Skeletal muscle cell (primary cell): ENCODE results near the gene TIMP3.

ENCODE experiments used
- DNase-seq: peaks from one replicate; pipeline ENCODE4 v3.0.0-alpha.2; 2010; ENCODE audit warnings: low read depth
- H3K4me3 ChIP-seq: 2 replicates; pipeline ENCODE4 v1.5.1; 2011; ENCODE audit warnings: low read depth, mild to moderate bottlenecking, control low read depth, low read length, moderate library complexity

TIMP3 gene

GRCh38 chr22:32804531-32805360 lies 3.2 kb downstream of the TIMP3 start:
- no peak for DNase-seq
- peak overlapping the region; percentile 80 for H3K4me3 ChIP-seq

GRCh38 chr22:32805361-32805881 lies 3.9 kb downstream of the TIMP3 start:
- H3K4me3 ChIP-seq = no peak overlapping the region
- no peak for DNase-seq

- H3K4me3 ChIP-seq = no peak overlapping the region
- no peak for DNase-seq
These were observed 4.8 kb downstream of the TIMP3 start for GRCh38 chr22:32806296-32806695.

- no peak overlapping the region for H3K4me3 ChIP-seq
- DNase-seq = no peak
These were observed 6.5 kb downstream of the TIMP3 start for GRCh38 chr22:32808038-32808445.

GRCh38 chr22:32809786-32810554 lies 8.5 kb downstream of the TIMP3 start:
- H3K4me3 ChIP-seq = no peak overlapping the region
- DNase-seq = no peak

- H3K4me3 ChIP-seq = no peak overlapping the region
- no peak for DNase-seq
These were observed 9.1 kb downstream of the TIMP3 start for GRCh38 chr22:32810555-32811133.

GRCh38 chr22:32811788-32812545 lies 10.5 kb downstream of the TIMP3 start:
- H3K4me3 ChIP-seq = no peak overlapping the region
- DNase-seq = no peak

GRCh38 chr22:32814285-32814860 lies 12.9 kb downstream of the TIMP3 start:
- no peak for DNase-seq
- no peak overlapping the region for H3K4me3 ChIP-seq

- no peak overlapping the region for H3K4me3 ChIP-seq
- DNase-seq = no peak
These were observed 13.6 kb downstream of the TIMP3 start for GRCh38 chr22:32815059-32815458.

GRCh38 chr22:32815943-32816342 lies 14.4 kb downstream of the TIMP3 start:
- no peak for DNase-seq
- H3K4me3 ChIP-seq = no peak overlapping the region

- H3K4me3 ChIP-seq = no peak overlapping the region
- no peak for DNase-seq
These were observed 15.7 kb downstream of the TIMP3 start for GRCh38 chr22:32817137-32817730.

- no peak for DNase-seq
- H3K4me3 ChIP-seq = no peak overlapping the region
These were observed 17.1 kb downstream of the TIMP3 start for GRCh38 chr22:32818446-32819115.

GRCh38 chr22:32819120-32819519 lies 17.6 kb downstream of the TIMP3 start:
- no peak overlapping the region for H3K4me3 ChIP-seq
- DNase-seq = no peak

GRCh38 chr22:32820131-32821119 lies 18.9 kb downstream of the TIMP3 start:
- no peak overlapping the region for H3K4me3 ChIP-seq
- no peak for DNase-seq

- H3K4me3 ChIP-seq = no peak overlapping the region
- no peak for DNase-seq
These were observed 20.8 kb downstream of the TIMP3 start for GRCh38 chr22:32822179-32822877.

GRCh38 chr22:32823024-32823730 lies 21.7 kb downstream of the TIMP3 start:
- no peak for DNase-seq
- no peak overlapping the region for H3K4me3 ChIP-seq
